ENCODE data around the gene PI4KA. TPM values are rescaled to one million over a fixed set of nuclear protein-coding genes. Genes with fewer than 3 reads are reported as not detected.

Gene PI4KA
- total RNA-seq, 2 donors from 2014 or later = 42.5 to 47.2 TPM

DNA sequence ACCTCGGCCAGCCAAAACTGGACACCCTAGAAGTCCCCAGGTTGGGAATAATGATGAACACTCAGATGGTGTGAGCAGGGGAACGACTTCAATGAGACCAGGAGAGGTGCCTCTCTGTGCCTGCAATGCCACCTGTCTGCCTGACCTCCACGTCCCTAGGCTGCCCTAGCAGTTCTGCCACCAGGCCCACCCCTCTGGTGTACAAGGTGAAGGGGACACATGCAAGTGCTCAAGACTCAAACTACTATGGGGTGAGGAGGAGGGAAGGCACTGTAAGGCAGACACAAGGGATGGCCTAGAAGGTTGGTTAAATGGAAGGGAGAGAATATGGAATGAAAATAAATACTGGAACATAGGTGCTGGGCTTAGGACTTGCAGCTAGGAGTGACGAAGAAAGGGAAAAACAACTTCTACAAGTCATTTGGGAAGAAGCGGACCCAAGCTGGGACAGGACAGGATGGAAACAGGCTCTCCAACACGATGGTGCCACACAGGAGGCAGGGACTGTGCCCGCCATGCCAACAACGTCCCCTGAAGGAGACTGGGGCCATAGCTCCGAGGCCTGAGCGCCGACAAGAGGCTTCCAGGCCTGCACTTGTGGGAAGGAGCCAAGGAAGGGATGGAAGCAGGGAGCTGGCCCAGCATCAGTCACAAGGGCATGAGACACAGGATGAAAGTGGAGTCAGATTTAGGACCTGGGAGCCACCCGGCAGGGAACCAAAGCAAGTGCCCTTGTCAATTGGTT lies 66.2 kb downstream of the PI4KA start:
- Histone ChIP-seq H3K36me3 (replicated peaks in 1 of 2; ENCODE audit: insufficient read depth in 1 of 2, low read depth in 2 of 2) (peaks cover 0 to 14% of the 10 kb centered on the region in 2 donors), H3K4me1 (peaks cover 6% of the 10 kb centered on the region), H3K4me3 (no peak overlapping the region), H3K27me3 (no peaks in the 10 kb centered on the region), H3K9me3 (no peaks in the 10 kb centered on the region), H3K27ac (no peak overlapping the region)
- 94 to 95% methylated on average over 12 of the region's 12 CpGs for WGBS, 2 donors
- DNase-seq (no peak), ATAC-seq (no peak)
- TF ChIP-seq, protein P1, sequence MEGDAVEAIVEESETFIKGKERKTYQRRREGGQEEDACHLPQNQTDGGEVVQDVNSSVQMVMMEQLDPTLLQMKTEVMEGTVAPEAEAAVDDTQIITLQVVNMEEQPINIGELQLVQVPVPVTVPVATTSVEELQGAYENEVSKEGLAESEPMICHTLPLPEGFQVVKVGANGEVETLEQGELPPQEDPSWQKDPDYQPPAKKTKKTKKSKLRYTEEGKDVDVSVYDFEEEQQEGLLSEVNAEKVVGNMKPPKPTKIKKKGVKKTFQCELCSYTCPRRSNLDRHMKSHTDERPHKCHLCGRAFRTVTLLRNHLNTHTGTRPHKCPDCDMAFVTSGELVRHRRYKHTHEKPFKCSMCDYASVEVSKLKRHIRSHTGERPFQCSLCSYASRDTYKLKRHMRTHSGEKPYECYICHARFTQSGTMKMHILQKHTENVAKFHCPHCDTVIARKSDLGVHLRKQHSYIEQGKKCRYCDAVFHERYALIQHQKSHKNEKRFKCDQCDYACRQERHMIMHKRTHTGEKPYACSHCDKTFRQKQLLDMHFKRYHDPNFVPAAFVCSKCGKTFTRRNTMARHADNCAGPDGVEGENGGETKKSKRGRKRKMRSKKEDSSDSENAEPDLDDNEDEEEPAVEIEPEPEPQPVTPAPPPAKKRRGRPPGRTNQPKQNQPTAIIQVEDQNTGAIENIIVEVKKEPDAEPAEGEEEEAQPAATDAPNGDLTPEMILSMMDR (IDR thresholded peaks at IDR 0.05) = no peak
- TF ChIP-seq POLR2A (IDR thresholded peaks at IDR 0.05) = no peak
- intact Hi-C loops (cut with DNase I) = no loop called here

DNA sequence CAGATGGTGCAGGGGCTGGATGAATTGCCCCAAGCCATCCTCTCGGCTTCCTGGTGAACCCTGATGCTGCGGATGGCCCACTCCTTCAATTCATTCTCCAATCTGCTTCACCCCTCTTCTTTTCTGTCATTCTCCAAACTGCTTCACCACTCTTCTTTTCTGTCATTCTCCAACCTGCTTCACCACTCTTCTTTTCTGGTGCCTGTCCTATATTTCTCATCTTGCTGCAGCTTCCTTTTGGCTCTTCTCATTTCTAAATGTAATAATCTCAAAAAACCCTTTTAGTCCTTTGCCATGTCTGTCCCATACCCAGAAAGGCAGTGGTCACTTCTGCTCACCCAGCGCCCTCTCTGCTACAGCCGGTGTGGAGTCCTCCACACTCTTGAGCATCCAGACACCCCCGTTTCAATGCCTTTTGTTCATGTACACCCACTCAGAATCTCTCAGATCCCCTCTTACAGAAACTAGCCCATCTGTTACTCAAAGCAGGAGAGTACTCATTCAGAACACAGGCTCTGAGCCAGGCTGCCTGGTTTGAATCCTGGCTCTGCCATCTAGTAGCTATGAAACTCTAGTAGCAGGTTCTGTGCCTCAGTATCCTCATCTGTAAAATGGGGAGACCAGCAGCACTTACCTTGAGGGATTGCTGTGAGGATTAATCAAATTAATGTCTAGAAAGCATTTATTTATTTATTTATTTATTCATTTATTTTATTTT lies 69.8 kb downstream of the PI4KA start:
- Histone ChIP-seq H3K27ac (no peak overlapping the region), H3K9me3 (no peaks in the 10 kb centered on the region), H3K4me1 (peaks cover 19% of the 10 kb centered on the region), H3K4me3 (no peak overlapping the region), H3K27me3 (no peaks in the 10 kb centered on the region), H3K36me3 (replicated peaks in 1 of 2; ENCODE audit: insufficient read depth in 1 of 2, low read depth in 2 of 2) (peaks cover 0 to 3% of the 10 kb centered on the region in 2 donors)
- DNase-seq (no peak), ATAC-seq (no peak)
- intact Hi-C loops (cut with DNase I) = no loop called here
- TF ChIP-seq, protein P1 (IDR thresholded peaks at IDR 0.05) = no peak
- no peak for TF ChIP-seq POLR2A (IDR thresholded peaks at IDR 0.05)
- 92 to 96% methylated on average over 5 of the region's 5 CpGs for WGBS, 2 donors

DNA sequence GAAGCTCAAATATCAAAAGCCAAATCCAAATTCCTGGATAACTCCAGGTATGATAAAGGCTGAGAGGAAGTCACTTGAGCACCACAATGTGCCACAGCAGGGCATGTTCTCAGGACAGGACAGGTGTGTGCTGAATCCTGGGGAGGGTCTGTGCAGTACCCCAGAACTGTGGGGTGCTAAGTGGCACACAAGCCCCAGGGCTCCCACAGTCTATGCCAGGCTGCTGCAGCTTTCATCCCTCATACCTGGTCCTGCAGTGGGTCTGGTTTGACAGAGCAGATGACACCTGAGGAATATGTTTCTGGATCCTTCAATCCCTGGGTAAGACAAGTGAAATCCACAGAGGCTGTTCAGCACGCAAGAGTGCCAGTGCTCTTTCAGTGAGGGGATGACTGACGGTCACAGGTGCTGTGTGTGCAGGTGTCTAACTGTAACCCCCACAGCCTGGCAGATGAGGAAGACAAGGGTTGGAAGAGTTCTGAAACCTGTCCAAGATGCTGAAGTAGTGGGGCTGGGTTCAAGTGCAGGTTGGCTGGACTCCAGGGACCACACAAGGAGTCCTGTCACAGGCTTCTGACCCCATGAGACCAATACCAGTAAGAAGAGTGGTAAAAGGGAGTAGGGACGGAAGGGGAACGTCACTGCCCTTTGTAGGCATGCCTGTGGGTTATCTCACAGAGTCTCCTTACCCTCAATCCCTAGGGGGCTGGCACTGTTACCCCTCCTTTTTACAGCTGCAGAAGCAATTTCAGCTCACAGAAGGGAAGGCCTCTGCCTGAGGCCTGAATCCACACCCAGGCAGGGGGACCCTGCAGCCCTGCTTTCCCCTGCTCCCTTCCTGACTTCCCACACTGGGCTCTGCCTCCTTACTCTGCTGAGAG lies 70.6 kb downstream of the PI4KA start:
- ATAC-seq (no peak), DNase-seq (no peak)
- intact Hi-C loops (cut with DNase I) = no loop called here
- no peak overlapping the region for H3K27ac ChIP-seq
- peaks cover 15% of the 10 kb centered on the region for H3K4me1 ChIP-seq
- H3K4me3 ChIP-seq = no peak overlapping the region
- no peaks in the 10 kb centered on the region for H3K27me3 ChIP-seq
- WGBS, 2 donors = 88 to 89% methylated on average over 2 to 4 of the region's 4 CpGs
- peaks cover 0 to 3% of the 10 kb centered on the region in 2 donors for H3K36me3 ChIP-seq (replicated peaks in 1 of 2; ENCODE audit: insufficient read depth in 1 of 2, low read depth in 2 of 2)
- TF ChIP-seq, protein P1 (IDR thresholded peaks at IDR 0.05) = no peak
- no peaks in the 10 kb centered on the region for H3K9me3 ChIP-seq

DNA sequence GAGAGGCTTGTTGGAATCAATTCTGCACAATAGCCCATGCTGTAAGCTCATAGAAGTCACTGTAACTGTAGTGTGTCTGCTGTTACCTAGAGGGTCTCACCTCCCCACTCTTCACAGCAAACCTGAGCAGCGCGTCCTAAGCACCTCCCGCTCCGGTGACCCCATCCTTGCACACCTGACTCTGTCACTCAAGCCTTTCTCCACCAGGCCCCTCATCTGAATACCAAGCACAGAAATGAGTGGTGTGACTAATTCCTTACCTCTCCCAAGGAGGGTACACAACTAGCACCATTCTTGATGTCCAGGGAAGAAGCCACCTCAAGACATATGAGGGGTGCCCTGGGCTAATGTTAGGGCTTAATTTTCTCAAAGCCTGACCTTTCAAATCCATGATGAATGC lies 71.4 kb downstream of the PI4KA start:
- intact Hi-C loops (cut with DNase I) = no loop called here
- no peaks in the 10 kb centered on the region for H3K36me3 ChIP-seq (replicated peaks in 1 of 2; ENCODE audit: insufficient read depth in 1 of 2, low read depth in 2 of 2)
- H3K27me3 ChIP-seq = no peaks in the 10 kb centered on the region
- ATAC-seq (no peak), DNase-seq (no peak)
- no peak overlapping the region for H3K4me3 ChIP-seq
- H3K27ac ChIP-seq = no peak overlapping the region
- WGBS, 2 donors = 97 to 98% methylated on average over 4 of the region's 4 CpGs
- no peaks in the 10 kb centered on the region for H3K9me3 ChIP-seq
- H3K4me1 ChIP-seq = peaks cover 15% of the 10 kb centered on the region
- TF ChIP-seq POLR2A (IDR thresholded peaks at IDR 0.05) = no peak
- TF ChIP-seq, protein P1 (IDR thresholded peaks at IDR 0.05) = no peak

All from body of pancreas (tissue), 4 donors.